PC-3 (cell line): Measurements from ENCODE around the gene CMAS.

Experiments used
- CTCF ChIP-seq: fragments of 300-600 bp; sonication (generic); conservative IDR thresholded peaks from 2 replicates; pipeline ENCODE4 v1.5.1; 2017; ENCODE audit warnings: antibody characterized with exemption, low read depth, mild to moderate bottlenecking, low read length
- EZH2 ChIP-seq: fragments of 300-600 bp; sonication (generic); IDR thresholded peaks from one replicate; pipeline ENCODE4 v1.6.1; 2017; ENCODE audit warnings: antibody characterized with exemption, mild to moderate bottlenecking, low read length; ENCODE audit not compliant: unreplicated experiment

- TF ChIP-seq CTCF = no peak
- no peak for TF ChIP-seq EZH2
Observed at GRCh38 chr12:22089486-22089885, 43.5 kb downstream of the CMAS start.
